HepG2 (cell line): ENCODE measurements around the gene TLCD1. TPM values are rescaled to one million over a fixed set of nuclear protein-coding genes. Genes with fewer than 3 reads are reported as not detected.

Experiments
- CENPX ChIP-seq: sonication (generic); formaldehyde crosslinking; IDR thresholded peaks from 2 replicates; pipeline ENCODE4 v1.9.0; 2021; ENCODE audit warnings: mild to moderate bottlenecking, missing genetic modification reagents, moderate library complexity
- HNRNPL ChIP-seq: fragments of 200-400 bp; formaldehyde crosslinking; IDR thresholded peaks from 2 replicates; pipeline ENCODE4 v1.6.1; 2017; ENCODE audit warnings: mild to moderate bottlenecking, low read depth, low read length
- KMT2B ChIP-seq: IDR thresholded peaks from 2 replicates; pipeline ENCODE4 v1.6.1; 2016; ENCODE audit warnings: missing genetic modification reagents, missing compliant biosample characterization
- MEIS2 ChIP-seq: sonication (generic); formaldehyde crosslinking; IDR thresholded peaks from 2 replicates; pipeline ENCODE4 v1.9.0; 2021; ENCODE audit warnings: mild to moderate bottlenecking, missing genetic modification reagents
- NCOA2 ChIP-seq: sonication (generic); formaldehyde crosslinking; IDR thresholded peaks from 2 replicates; pipeline ENCODE4 v1.8.0; 2022; ENCODE audit warnings: inconsistent platforms
- NFAT5 ChIP-seq: sonication (generic); formaldehyde crosslinking; IDR thresholded peaks from 2 replicates; pipeline ENCODE4 v1.4.0; 2020; ENCODE audit warnings: missing genetic modification reagents
- PBX2 ChIP-seq: IDR thresholded peaks from 2 replicates; pipeline ENCODE4 v1.6.1; 2016; ENCODE audit warnings: control low read depth
- TP53 ChIP-seq: sonication (generic); formaldehyde crosslinking; conservative IDR thresholded peaks from 2 replicates; pipeline ENCODE4 v1.4.0; 2020; ENCODE audit warnings: missing genetic modification reagents
- ZNF124 ChIP-seq: sonication (generic); formaldehyde crosslinking; IDR thresholded peaks from 2 replicates; pipeline ENCODE4 v1.4.0; 2020; ENCODE audit warnings: missing genetic modification reagents
- ZNF136 ChIP-seq: sonication (generic); formaldehyde crosslinking; IDR thresholded peaks from 2 replicates; pipeline ENCODE4 v1.8.1; 2022; ENCODE audit warnings: low read depth, mild to moderate bottlenecking, moderate library complexity, missing genetic modification reagents
- ZNF235 ChIP-seq: sonication (generic); formaldehyde crosslinking; IDR thresholded peaks from 2 replicates; pipeline ENCODE4 v1.8.1; 2023; ENCODE audit warnings: mild to moderate bottlenecking, missing genetic modification reagents, borderline replicate concordance
- ZNF687 ChIP-seq: sonication (generic); formaldehyde crosslinking; IDR thresholded peaks from 2 replicates; pipeline ENCODE4 v1.5.1; 2020; ENCODE audit warnings: mild to moderate bottlenecking, missing genetic modification reagents, moderate library complexity
- polyA plus RNA-seq, 8 experiments: library from polyadenylated mRNA; depleted of rRNA in 3 of 8; stranded (reverse) in 7 of 8; unstranded in 1 of 8; fragments of >200 nt; fragmentation: Illumina TruSeq in 4 of 8; extraction: Trizol in 4 of 8; gene quantifications; 2 replicates each; pipeline versions ENCODE4 v1.2.1 to v1.2.3, GENCODE V29; 2011 to 2016; ENCODE audit warnings: low read depth in 4 of 8, missing spikeins in 1 of 8, mixed read lengths in 1 of 8; ENCODE audit not compliant: insufficient read depth in 1 of 8
- total RNA-seq, 5 experiments: library from RNA; depleted of rRNA; stranded (reverse); fragments of >200 nt; fragmentation: Illumina TruSeq; extraction: Trizol; gene quantifications; 2 replicates each; pipeline ENCODE4 v1.2.3, GENCODE V29; 2016; ENCODE audit warnings: low read depth in 1 of 5

The TLCD1 gene
- total and polyA plus RNA-seq, 2 of the 13 experiments (the other 11 are each of a cell fraction or from before 2014, with no cell fraction given), result 14.9 to 19.6 TPM

GRCh38 chr17:28710861-28711722 is 14.9 kb downstream of the TLCD1 start (continued):
- TF ChIP-seq NFAT5, result peak; percentile 88
- TF ChIP-seq ZNF124 (CRISPR knock-in tag), result peak; percentile 55; the same call in 1 of the 2 replicates
- TF ChIP-seq NCOA2 (CRISPR knock-in tag), result no peak
- peak; percentile 50; the same call in 1 of the 2 replicates for TF ChIP-seq MEIS2 (CRISPR knock-in tag)
- TF ChIP-seq ZNF687, result peak; percentile 97
- no peak for TF ChIP-seq CENPX
- TF ChIP-seq TP53 (CRISPR knock-in tag), result peak; percentile 17; the same call in 1 of the 2 replicates
- peak; percentile 89 for TF ChIP-seq HNRNPL
- peak; percentile 33; the same call in 1 of the 2 replicates for TF ChIP-seq KMT2B (CRISPR knock-in tag)
- TF ChIP-seq ZNF136 (CRISPR knock-in tag), result no peak
- 0 out of 2 replicates have a peak, but pooled peaks have one; percentile 51 for TF ChIP-seq ZNF235
- TF ChIP-seq PBX2 (CRISPR knock-in tag), result no peak
